HCT116 (cell line): ENCODE results near the gene OR2V2. TPM values are rescaled to one million over a fixed set of nuclear protein-coding genes. Genes with fewer than 3 reads are reported as not detected.

Source experiments
- ATAC-seq: fragments of 200-7000 bp; cut with Tn5 transposase; 2 replicates; pipeline ENCODE4 v1.9.1; 2020; ENCODE audit warnings: mild to moderate bottlenecking, moderate library complexity
- BruUV-seq: library from RNA; stranded (reverse); fragments of 400-500 nt; replicated peaks from 2 replicates; lab custom pipeline; 2021; lab: Mats Ljungman, UMichigan
- CTCF ChIA-PET: fragments of 300-600 bp; sonication (Branson Sonifier 250); formaldehyde crosslinking; loops from one replicate; lab custom pipeline; 2021; ENCODE audit warnings: antibody characterized with exemption; lab: Charles Lee
- POLR2A ChIA-PET: fragments of 300-600, 350-600 bp; sonication (Branson Sonifier 250); formaldehyde crosslinking; loops from one replicate; lab custom pipeline; 2021; ENCODE audit warnings: antibody characterized with exemption; lab: Charles Lee
- RAD21 ChIA-PET, 2 experiments: fragments of 300-600 bp; sonication (Branson Sonifier 250); formaldehyde crosslinking; loops; one replicate each; lab custom pipeline; 2023; ENCODE audit warnings: low total read pairs in 2 of 2; ENCODE audit not compliant: uncharacterized antibody in 2 of 2, unreplicated experiment in 2 of 2, low non-redundant PET in 1 of 2; lab: Charles Lee
- DNase-seq: peaks from one replicate; pipeline ENCODE4 v3.0.0-alpha.2; 2010; ENCODE audit warnings: low read depth, low spot score
- H2AFZ ChIP-seq: fragments of 200-600 bp; shearing (Covaris generic), sonication (generic); 2 replicates; pipeline ENCODE4 v1.6.1; 2017; ENCODE audit warnings: low read depth, mixed run types, mixed read lengths, antibody characterized with exemption, low read length; ENCODE audit not compliant: poor library complexity, severe bottlenecking
- H3K27ac ChIP-seq: 2 replicates; pipeline ENCODE4 v1.5.1; 2012; ENCODE audit warnings: low read depth, low read length
- H3K27me3 ChIP-seq: fragments of 200-600 bp; sonication (generic); 2 replicates; pipeline ENCODE4 v1.6.1; 2016; ENCODE audit warnings: mixed run types, low read length, mixed read lengths; ENCODE audit not compliant: insufficient read depth
- H3K36me3 ChIP-seq, 2 experiments: fragments of 200-500 bp in 1 of 2; fragments of 200-600 bp in 1 of 2; sonication (Bioruptor generic) in 1 of 2; sonication (generic) in 1 of 2; 2 replicates each; pipeline versions ENCODE4 v1.5.1 to v1.6.1; 2014 to 2016; ENCODE audit warnings: low read length in 2 of 2, inconsistent platforms in 1 of 2, mixed read lengths in 1 of 2, mixed run types in 1 of 2; ENCODE audit not compliant: insufficient read depth in 2 of 2, control insufficient read depth in 1 of 2
- H3K4me1 ChIP-seq, 2 experiments: fragments of 200-600 bp in 1 of 2; sonication (generic) in 1 of 2; 2 replicates each; pipeline versions ENCODE4 v1.5.1 to v1.6.1; 2012 to 2017; ENCODE audit warnings: low read length in 2 of 2, inconsistent platforms in 1 of 2, mild to moderate bottlenecking in 1 of 2, mixed read lengths in 1 of 2, mixed run types in 1 of 2, moderate library complexity in 1 of 2; ENCODE audit not compliant: insufficient read depth in 2 of 2, control insufficient read depth in 1 of 2
- H3K4me2 ChIP-seq: fragments of 200-600 bp; sonication (generic); 2 replicates; pipeline ENCODE4 v1.6.1; 2017; ENCODE audit warnings: mixed run types, low read length, mixed read lengths
- H3K4me3 ChIP-seq, 2 experiments: fragments of 200-600 bp in 1 of 2; sonication (generic) in 1 of 2; replicated peaks in 1 of 2; 2 replicates each; pipeline ENCODE4 v1.5.1; 2011 to 2016; ENCODE audit warnings: low read length in 2 of 2, control low read depth in 1 of 2, low read depth in 1 of 2, mild to moderate bottlenecking in 1 of 2, mixed read lengths in 1 of 2, mixed run types in 1 of 2
- H3K79me2 ChIP-seq: fragments of 200-600 bp; sonication (generic); 2 replicates; pipeline ENCODE4 v1.6.1; 2017; ENCODE audit warnings: mild to moderate bottlenecking, mixed run types, low read length, moderate library complexity, mixed read lengths; ENCODE audit not compliant: insufficient read depth
- H3K9ac ChIP-seq: fragments of 200-600 bp; sonication (generic); 2 replicates; pipeline ENCODE4 v1.6.1; 2016; ENCODE audit warnings: low read length, mixed read lengths
- H3K9me2 ChIP-seq: fragments of 200-600 bp; sonication (generic), shearing (Covaris generic); 2 replicates; pipeline ENCODE4 v1.6.1; 2017; ENCODE audit warnings: mixed run types, mild to moderate bottlenecking, moderate library complexity; ENCODE audit not compliant: insufficient read depth
- H3K9me3 ChIP-seq, 2 experiments: fragments of 200-500 bp in 1 of 2; fragments of 200-600 bp in 1 of 2; sonication (Bioruptor generic) in 1 of 2; sonication (generic) in 1 of 2; 2 replicates each; pipeline ENCODE4 v1.6.1; 2014 to 2017; ENCODE audit warnings: low read length in 2 of 2, mixed read lengths in 2 of 2, inconsistent platforms in 1 of 2, low read depth in 1 of 2, mild to moderate bottlenecking in 1 of 2, mixed run types in 1 of 2, moderate library complexity in 1 of 2; ENCODE audit not compliant: control insufficient read depth in 1 of 2, insufficient read depth in 1 of 2
- H4K20me1 ChIP-seq: fragments of 200-600 bp; sonication (generic), shearing (Covaris generic); 2 replicates; pipeline ENCODE4 v1.6.1; 2017; ENCODE audit warnings: mixed run types, mild to moderate bottlenecking, moderate library complexity; ENCODE audit not compliant: insufficient read depth
- FOSL1 ChIP-seq: IDR thresholded peaks from 2 replicates; pipeline ENCODE4 v1.6.1; 2012; ENCODE audit warnings: low read depth
- intact Hi-C: fragments of 100-400 bp; cut with micrococcal nuclease; formaldehyde crosslinking; loops from 2 replicates; pipeline ENCODE4 v1.10.0; 2022
- total RNA-seq: library from RNA; stranded (reverse); gene quantifications from one replicate; pipeline ENCODE4 v1.2.1, GENCODE V29; 2021; ENCODE audit not compliant: unreplicated experiment

OR2V2 gene
- total RNA-seq, 1 experiment from 2014 or later = not detected

DNA sequence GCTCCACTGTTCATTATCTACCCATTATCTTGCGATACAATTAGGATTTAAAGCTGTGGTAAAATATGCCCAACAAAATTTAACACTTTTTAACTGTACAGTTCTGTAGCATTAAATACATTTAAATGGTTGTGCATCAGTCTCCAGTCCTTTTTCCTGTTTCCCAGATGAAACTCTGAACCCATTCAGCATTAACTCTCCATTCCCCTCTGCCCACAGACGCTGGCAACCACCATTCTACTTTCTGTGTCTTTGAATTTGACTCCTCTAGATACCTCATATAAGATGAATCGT lies 60.5 kb downstream of the OR2V2 start:
- Histone ChIP-seq H3K4me2 (peak overlapping the region; percentile 94), H3K27me3 (no peaks in the 10 kb centered on the region), H3K9me3 (no peaks in the 10 kb centered on the region), H3K27ac (peak overlapping the region; percentile 24; the same call in 1 of the 2 replicates), H3K36me3 (no peaks in the 10 kb centered on the region), H3K4me1 (peaks cover 27 to 60% of the 10 kb centered on the region in 2 experiments), H3K9me2 (no peaks in the 10 kb centered on the region), H3K79me2 (no peaks in the 10 kb centered on the region; the same call in 1 of the 2 replicates), H3K9ac (no peak overlapping the region), H4K20me1 (no peaks in the 10 kb centered on the region), H3K4me3 (no peak overlapping the region), H2AFZ (no peak overlapping the region)
- ChIA-PET POLR2A (interaction anchor here (1.1 to 4.3 kb wide), 6 partner anchors 15 to 38 kb away, joined by 4 to 41 read pairs (median 14); partner anchors contain the start of genes RACK1 and TRIM41), CTCF (interaction anchor here (0.6 to 2.1 kb wide), 3 partner anchors 27 to 40 kb away, joined by 5 to 9 read pairs (median 9); no protein-coding TSS in a partner anchor), RAD21 (interaction anchor here (0.7 to 1.1 kb wide), 2 partner anchors 16 to 35 kb away, joined by 3 to 4 read pairs; no protein-coding TSS in a partner anchor)
- no TSS peak for BruUV-seq
- no peak for TF ChIP-seq FOSL1
- no peak for DNase-seq
- intact Hi-C loops = loop anchor here (1.0 to 2.0 kb wide), 3 partner anchors 15 to 35 kb away; partner anchors contain the start of gene TRIM41
- ATAC-seq = no peak

Other genes starting within 250 kb of the OR2V2 start
- not detected for gene BTNL8, start 248.4 kb upstream of the OR2V2 start, total RNA-seq
- gene BTNL3, start 158.7 kb upstream of the OR2V2 start, total RNA-seq = not detected
- gene BTNL9, start 107.3 kb upstream of the OR2V2 start, total RNA-seq = 11.7 TPM
- gene OR2V1, start 16.4 kb upstream of the OR2V2 start, total RNA-seq = not detected
- gene TRIM7, start 57.6 kb downstream of the OR2V2 start, total RNA-seq = 30.2 TPM
- gene TRIM41, start 75.7 kb downstream of the OR2V2 start, total RNA-seq = 51.8 TPM
- 2,432 TPM for gene RACK1, start 96.3 kb downstream of the OR2V2 start, total RNA-seq
- gene TRIM52, start 113.6 kb downstream of the OR2V2 start, total RNA-seq = 7.6 TPM
- gene OR4F3, start 219.7 kb downstream of the OR2V2 start, total RNA-seq = not detected